MCF 10A (cell line): ENCODE data around the gene PHF20. TPM values are rescaled to one million over a fixed set of nuclear protein-coding genes. Genes with fewer than 3 reads are reported as not detected.

Source experiments
- BruUV-seq: library from RNA; stranded (reverse); fragments of 400-500 nt; replicated peaks from 2 replicates; lab custom pipeline; 2021; lab: Mats Ljungman, UMichigan
- CTCF ChIA-PET: fragments of 300-600 bp; sonication (Branson Sonifier 250); formaldehyde crosslinking; extraction: SDS; loops from one replicate; lab custom pipeline; 2021; ENCODE audit warnings: antibody characterized with exemption, inconsistent platforms; lab: Yijun Ruan, JAX
- POLR2A ChIA-PET: fragments of 300-600, 350-650 bp; sonication (Branson Sonifier 250); formaldehyde crosslinking; extraction: SDS; loops from one replicate; lab custom pipeline; 2020; ENCODE audit warnings: antibody characterized with exemption, inconsistent platforms; lab: Yijun Ruan, JAX
- DNase-seq: peaks from one replicate; pipeline ENCODE4 v3.0.0-alpha.2; 2018; ENCODE audit not compliant: unreplicated experiment
- H3K27ac Mint-ChIP-seq: one replicate; pipeline ENCODE4 v1.8.0; 2022; ENCODE audit warnings: mild to moderate bottlenecking, low read depth, mixed read lengths; ENCODE audit not compliant: unreplicated experiment
- H3K27me3 Mint-ChIP-seq: one replicate; pipeline ENCODE4 v1.8.0; 2022; ENCODE audit warnings: mixed read lengths; ENCODE audit not compliant: insufficient read depth, unreplicated experiment
- H3K36me3 Mint-ChIP-seq: one replicate; pipeline ENCODE4 v1.8.0; 2022; ENCODE audit warnings: mild to moderate bottlenecking, moderate library complexity, mixed read lengths; ENCODE audit not compliant: insufficient read depth, unreplicated experiment
- H3K4me1 Mint-ChIP-seq: one replicate; pipeline ENCODE4 v1.8.0; 2022; ENCODE audit warnings: mixed read lengths; ENCODE audit not compliant: insufficient read depth, unreplicated experiment
- H3K4me3 Mint-ChIP-seq: one replicate; pipeline ENCODE4 v1.8.0; 2022; ENCODE audit warnings: mild to moderate bottlenecking, moderate library complexity, mixed read lengths; ENCODE audit not compliant: unreplicated experiment
- H3K9me3 Mint-ChIP-seq: one replicate; pipeline ENCODE4 v1.8.0; 2022; ENCODE audit warnings: mixed read lengths; ENCODE audit not compliant: unreplicated experiment
- intact Hi-C: fragments of 100-400 bp; cut with micrococcal nuclease; formaldehyde crosslinking; loops from 2 replicates; pipeline ENCODE4 v1.14.1; 2022
- total RNA-seq: library from RNA; stranded (reverse); gene quantifications from 2 replicates; pipeline ENCODE4 v1.2.3, GENCODE V29; 2022
- TF ChIP-seq, protein P1 (sequence below): fragments of 200-600 bp; IDR thresholded peaks from one replicate; pipeline ENCODE4 v1.8.0; 2022; ENCODE audit warnings: antibody characterized with exemption, mild to moderate bottlenecking; ENCODE audit not compliant: unreplicated experiment

The PHF20 gene
- total RNA-seq, 1 experiment from 2014 or later = 74.7 TPM

DNA sequence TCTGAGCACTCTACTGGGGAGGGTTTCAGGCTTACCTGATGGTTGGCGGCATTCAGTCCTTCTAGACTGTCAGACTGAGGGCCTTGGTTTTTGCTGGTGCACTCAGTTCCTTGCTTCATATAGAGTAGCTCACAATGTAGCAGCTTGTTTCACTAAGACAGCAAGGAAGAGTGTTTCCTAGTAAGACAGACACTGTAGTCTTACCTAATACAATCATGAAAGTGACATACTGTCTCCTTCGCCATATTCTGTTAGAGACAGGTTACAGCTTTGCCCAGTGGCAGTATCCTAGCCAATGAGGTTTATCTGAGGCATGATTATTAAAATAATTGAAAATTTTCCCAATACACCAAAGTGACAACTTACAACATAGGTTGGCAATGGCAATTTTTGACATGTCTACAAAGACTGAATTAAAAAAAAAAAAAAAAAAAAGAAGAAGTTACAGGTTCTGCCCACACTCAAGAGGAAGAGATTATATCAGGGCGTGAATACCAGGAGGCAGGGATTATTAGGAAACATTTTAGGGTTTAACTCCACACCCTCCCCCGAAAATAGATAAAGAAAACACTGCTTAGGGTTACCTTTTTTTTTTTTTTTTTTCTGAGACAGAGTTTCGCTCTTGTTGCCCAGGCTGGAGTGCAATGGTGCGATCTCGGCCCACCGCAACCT is 115.7 kb downstream of the PHF20 start:
- peaks cover 29% of the 10 kb centered on the region for H3K36me3 Mint-ChIP-seq

DNA sequence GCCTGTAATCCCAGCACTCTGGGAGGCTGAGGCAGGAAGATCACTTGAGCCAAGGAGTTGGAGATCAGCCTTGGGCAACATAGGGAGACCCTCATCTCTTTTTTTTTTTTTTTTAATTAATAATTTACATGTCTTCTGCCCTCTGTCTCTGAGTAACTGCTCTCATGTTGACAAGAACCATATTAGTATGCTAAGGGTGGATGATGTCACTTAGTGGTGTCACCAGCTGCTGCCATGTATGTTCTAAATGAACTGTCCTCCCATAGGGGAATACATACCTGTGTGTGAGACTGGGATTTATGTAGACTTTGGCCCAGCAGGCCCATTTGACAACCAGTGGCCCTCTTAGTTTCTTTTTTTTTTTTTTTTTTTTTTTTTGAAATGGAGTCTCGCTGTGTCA is 116.8 kb downstream of the PHF20 start:
- TF ChIP-seq, protein P1, sequence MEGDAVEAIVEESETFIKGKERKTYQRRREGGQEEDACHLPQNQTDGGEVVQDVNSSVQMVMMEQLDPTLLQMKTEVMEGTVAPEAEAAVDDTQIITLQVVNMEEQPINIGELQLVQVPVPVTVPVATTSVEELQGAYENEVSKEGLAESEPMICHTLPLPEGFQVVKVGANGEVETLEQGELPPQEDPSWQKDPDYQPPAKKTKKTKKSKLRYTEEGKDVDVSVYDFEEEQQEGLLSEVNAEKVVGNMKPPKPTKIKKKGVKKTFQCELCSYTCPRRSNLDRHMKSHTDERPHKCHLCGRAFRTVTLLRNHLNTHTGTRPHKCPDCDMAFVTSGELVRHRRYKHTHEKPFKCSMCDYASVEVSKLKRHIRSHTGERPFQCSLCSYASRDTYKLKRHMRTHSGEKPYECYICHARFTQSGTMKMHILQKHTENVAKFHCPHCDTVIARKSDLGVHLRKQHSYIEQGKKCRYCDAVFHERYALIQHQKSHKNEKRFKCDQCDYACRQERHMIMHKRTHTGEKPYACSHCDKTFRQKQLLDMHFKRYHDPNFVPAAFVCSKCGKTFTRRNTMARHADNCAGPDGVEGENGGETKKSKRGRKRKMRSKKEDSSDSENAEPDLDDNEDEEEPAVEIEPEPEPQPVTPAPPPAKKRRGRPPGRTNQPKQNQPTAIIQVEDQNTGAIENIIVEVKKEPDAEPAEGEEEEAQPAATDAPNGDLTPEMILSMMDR = no peak
- intact Hi-C loops = no loop called here
- BruUV-seq = no TSS peak

More for the DNA sequence above, 115.7 kb downstream of the PHF20 start:
- no peak overlapping the region for H3K4me3 Mint-ChIP-seq
- BruUV-seq = no TSS peak
- ChIA-PET POLR2A (interaction anchor here (0.7 to 12.0 kb wide), 7 partner anchors 9 to 172 kb away, joined by 3 to 326 read pairs (median 5); partner anchors contain the start of genes RBM39 and SCAND1), CTCF (interaction anchor here (0.6 to 0.8 kb wide), 3 partner anchors 16 to 164 kb away, joined by 3 read pairs; no protein-coding TSS in a partner anchor)
- peaks cover 21% of the 10 kb centered on the region for H3K4me1 Mint-ChIP-seq
- H3K27me3 Mint-ChIP-seq = no peaks in the 10 kb centered on the region
- TF ChIP-seq, protein P1 = no peak
- no peak for DNase-seq
- H3K9me3 Mint-ChIP-seq = no peaks in the 10 kb centered on the region
- H3K27ac Mint-ChIP-seq = no peak overlapping the region
- intact Hi-C loops = no loop called here

GRCh38 chr20:35891375-35891774 is 119.6 kb downstream of the PHF20 start:
- peaks cover 9% of the 10 kb centered on the region for H3K4me1 Mint-ChIP-seq

More for the DNA sequence above, 116.8 kb downstream of the PHF20 start:
- H3K27ac Mint-ChIP-seq = peak overlapping the region; percentile 19
- no peaks in the 10 kb centered on the region for H3K9me3 Mint-ChIP-seq
- peaks cover 16% of the 10 kb centered on the region for H3K4me1 Mint-ChIP-seq
- no peak for DNase-seq
- ChIA-PET POLR2A (interaction anchor here (0.6 to 12.0 kb wide), 6 partner anchors 10 to 170 kb away, joined by 3 to 326 read pairs (median 4); partner anchors contain the start of gene RBM39), CTCF (interaction anchor here (0.6 kb wide), 2 partner anchors 122 to 127 kb away, joined by 3 read pairs; no protein-coding TSS in a partner anchor)
- peaks cover 31% of the 10 kb centered on the region for H3K36me3 Mint-ChIP-seq
- no peaks in the 10 kb centered on the region for H3K27me3 Mint-ChIP-seq
- H3K4me3 Mint-ChIP-seq = no peak overlapping the region

GRCh38 chr20:35892871-35893270 is 121.1 kb downstream of the PHF20 start:
- Mint-ChIP-seq H3K27me3 (no peaks in the 10 kb centered on the region), H3K36me3 (peaks cover 53% of the 10 kb centered on the region), H3K4me1 (peaks cover 9% of the 10 kb centered on the region), H3K9me3 (no peaks in the 10 kb centered on the region), H3K4me3 (no peak overlapping the region), H3K27ac (no peak overlapping the region)
- DNase-seq = no peak
- no TSS peak for BruUV-seq
- CTCF ChIA-PET = interaction anchor here (0.7 to 1.5 kb wide), 3 partner anchors 55 to 1004 kb away, joined by 3 to 6 read pairs (median 3); no protein-coding TSS in a partner anchor
- intact Hi-C loops = no loop called here
- POLR2A ChIA-PET = interaction anchor here (0.7 to 3.0 kb wide), 7 partner anchors 9 to 188 kb away, joined by 3 to 15 read pairs (median 8); partner anchors contain the start of genes PHF20 and RBM39
- TF ChIP-seq, protein P1 = no peak

More at GRCh38 chr20:35891375-35891774, 119.6 kb downstream of the PHF20 start:
- H3K4me3 Mint-ChIP-seq = no peak overlapping the region
- peaks cover 46% of the 10 kb centered on the region for H3K36me3 Mint-ChIP-seq
- POLR2A ChIA-PET = interaction anchor here (1.1 to 1.5 kb wide), 2 partner anchors 101 to 149 kb away, joined by 3 to 5 read pairs; partner anchors contain the start of gene RBM39
- CTCF ChIA-PET = no interaction called here
- TF ChIP-seq, protein P1 = no peak
- intact Hi-C loops = no loop called here
- DNase-seq = peak; percentile 59
- no peak overlapping the region for H3K27ac Mint-ChIP-seq
- H3K27me3 Mint-ChIP-seq = no peaks in the 10 kb centered on the region
- no peaks in the 10 kb centered on the region for H3K9me3 Mint-ChIP-seq
- BruUV-seq = no TSS peak
